Glutamatergic neuron (in vitro differentiated cells): ENCODE data around the gene PCSK1. TPM values are rescaled to one million over a fixed set of nuclear protein-coding genes. Genes with fewer than 3 reads are reported as not detected.

Experiments
- DNase-seq: peaks from one replicate; pipeline ENCODE4 v3.0.0; 2022
- H3K27ac Mint-ChIP-seq: one replicate; pipeline ENCODE4 v1.8.0; 2020; ENCODE audit warnings: mild to moderate bottlenecking, mixed read lengths, inconsistent platforms; ENCODE audit not compliant: unreplicated experiment
- H3K27me3 Mint-ChIP-seq: one replicate; pipeline ENCODE4 v1.8.0; 2020; ENCODE audit warnings: mild to moderate bottlenecking, moderate library complexity, mixed read lengths, inconsistent platforms; ENCODE audit not compliant: unreplicated experiment
- H3K36me3 Mint-ChIP-seq: one replicate; pipeline ENCODE4 v1.8.0; 2020; ENCODE audit warnings: mild to moderate bottlenecking, mixed read lengths, inconsistent platforms; ENCODE audit not compliant: unreplicated experiment
- H3K4me1 Mint-ChIP-seq: one replicate; pipeline ENCODE4 v1.8.0; 2020; ENCODE audit warnings: mild to moderate bottlenecking, low read depth, mixed read lengths, inconsistent platforms; ENCODE audit not compliant: unreplicated experiment
- H3K4me3 Mint-ChIP-seq: one replicate; pipeline ENCODE4 v1.8.0; 2020; ENCODE audit warnings: mild to moderate bottlenecking, mixed read lengths, inconsistent platforms; ENCODE audit not compliant: unreplicated experiment
- H3K9me3 Mint-ChIP-seq: one replicate; pipeline ENCODE4 v1.8.0; 2020; ENCODE audit warnings: mild to moderate bottlenecking, moderate library complexity, mixed read lengths, inconsistent platforms; ENCODE audit not compliant: unreplicated experiment
- CTCF ChIP-seq: fragments of 200-600 bp; sonication (generic); IDR thresholded peaks from one replicate; pipeline ENCODE4 v1.5.0; 2021; ENCODE audit not compliant: partially characterized antibody, unreplicated experiment
- total RNA-seq: library from RNA; stranded (reverse); fragmentation: NEBNext Ultra II Directional; extraction: Animal tissue kit (Norgen Biotek cat#: 25700); gene quantifications from one replicate; pipeline ENCODE4 v1.2.1, GENCODE V29; 2021; ENCODE audit not compliant: unreplicated experiment

The PCSK1 gene
- total RNA-seq, 1 donor from 2014 or later, result 11.6 TPM

GRCh38 chr5:96474073-96474472 lies 41.0 kb upstream of the PCSK1 start:
- peaks cover 2% of the 10 kb centered on the region for H3K27me3 Mint-ChIP-seq
- H3K36me3 Mint-ChIP-seq, result no peaks in the 10 kb centered on the region
- DNase-seq, result no peak
- H3K4me3 Mint-ChIP-seq, result no peak overlapping the region
- no peak for TF ChIP-seq CTCF
- H3K9me3 Mint-ChIP-seq, result no peaks in the 10 kb centered on the region
- H3K27ac Mint-ChIP-seq, result no peak overlapping the region
- H3K4me1 Mint-ChIP-seq, result no peaks in the 10 kb centered on the region

GRCh38 chr5:96473155-96473554 lies 40.1 kb upstream of the PCSK1 start:
- no peaks in the 10 kb centered on the region for H3K4me1 Mint-ChIP-seq
- no peak overlapping the region for H3K27ac Mint-ChIP-seq
- peaks cover 2% of the 10 kb centered on the region for H3K27me3 Mint-ChIP-seq
- no peaks in the 10 kb centered on the region for H3K36me3 Mint-ChIP-seq
- H3K4me3 Mint-ChIP-seq, result no peak overlapping the region
- no peak for DNase-seq
- no peak for TF ChIP-seq CTCF
- no peaks in the 10 kb centered on the region for H3K9me3 Mint-ChIP-seq

GRCh38 chr5:96470785-96471184 lies 37.7 kb upstream of the PCSK1 start:
- Mint-ChIP-seq H3K36me3 (no peaks in the 10 kb centered on the region), H3K27ac (no peak overlapping the region), H3K27me3 (peaks cover 2% of the 10 kb centered on the region), H3K9me3 (no peaks in the 10 kb centered on the region), H3K4me3 (no peak overlapping the region), H3K4me1 (no peaks in the 10 kb centered on the region)
- no peak for DNase-seq
- TF ChIP-seq CTCF, result no peak

DNA sequence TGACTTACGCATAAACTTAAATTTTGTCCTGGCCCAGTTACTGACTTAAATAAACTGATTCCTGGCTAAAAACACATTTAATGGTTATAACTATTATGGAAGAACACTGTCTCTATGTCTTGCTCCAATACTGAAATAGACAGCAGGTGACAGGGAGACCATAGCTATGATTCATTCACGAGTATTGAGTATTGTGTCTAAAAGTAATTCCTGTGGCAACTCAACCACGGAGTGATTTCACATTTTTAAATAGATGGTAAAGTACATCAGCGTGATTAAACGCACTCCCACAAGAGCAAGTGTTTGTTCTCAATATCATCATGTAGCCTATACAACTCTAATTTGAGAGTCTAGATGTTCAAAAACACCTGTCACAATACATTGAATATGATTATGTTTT lies 35.9 kb upstream of the PCSK1 start:
- no peak for TF ChIP-seq CTCF
- no peak overlapping the region for H3K27ac Mint-ChIP-seq
- no peak overlapping the region for H3K4me3 Mint-ChIP-seq
- peaks cover 2% of the 10 kb centered on the region for H3K27me3 Mint-ChIP-seq
- H3K4me1 Mint-ChIP-seq, result no peaks in the 10 kb centered on the region
- no peaks in the 10 kb centered on the region for H3K36me3 Mint-ChIP-seq
- no peaks in the 10 kb centered on the region for H3K9me3 Mint-ChIP-seq
- no peak for DNase-seq

GRCh38 chr5:96463091-96463490 lies 30.0 kb upstream of the PCSK1 start:
- no peaks in the 10 kb centered on the region for H3K36me3 Mint-ChIP-seq

More at GRCh38 chr5:96463091-96463490, 30.0 kb upstream of the PCSK1 start:
- Mint-ChIP-seq H3K4me1 (no peaks in the 10 kb centered on the region), H3K4me3 (no peak overlapping the region), H3K27ac (no peak overlapping the region), H3K9me3 (no peaks in the 10 kb centered on the region), H3K27me3 (no peaks in the 10 kb centered on the region)
- DNase-seq, result no peak
- TF ChIP-seq CTCF, result no peak
